ENCODE data around the gene UGT1A1.

DNA sequence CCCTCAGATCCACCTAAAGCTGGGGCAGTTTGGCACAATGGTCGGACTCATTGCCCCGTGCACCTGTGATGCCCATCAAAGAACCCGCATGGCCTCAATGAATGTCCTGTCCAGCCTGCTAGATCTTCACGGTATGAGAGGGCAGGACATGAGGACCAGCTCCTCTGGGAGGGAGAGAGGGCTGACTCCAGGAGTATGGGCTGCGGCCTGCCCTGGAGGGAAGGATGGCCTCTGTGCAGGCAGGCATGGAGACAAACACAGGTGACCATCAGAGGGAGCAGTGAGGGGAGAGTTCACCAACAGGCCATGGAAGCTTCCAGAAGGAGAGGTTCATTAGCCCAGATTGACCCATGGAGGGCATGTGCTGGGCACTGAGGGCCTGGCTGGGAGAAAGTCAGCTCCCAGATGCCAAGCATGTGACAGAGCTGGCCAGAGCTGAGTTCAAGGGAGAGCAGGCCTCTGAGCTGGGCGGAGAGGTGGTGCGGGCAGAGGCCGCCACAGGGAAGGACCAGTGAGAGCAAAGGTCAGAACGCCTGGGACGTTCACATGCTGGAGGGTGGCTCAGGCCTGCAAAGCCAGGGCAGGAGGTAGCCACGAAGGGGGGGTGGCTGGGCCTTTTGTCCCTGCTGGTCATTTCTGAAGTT lies 58.0 kb downstream of the UGT1A1 start:
- TF ChIP-seq, protein P1, sequence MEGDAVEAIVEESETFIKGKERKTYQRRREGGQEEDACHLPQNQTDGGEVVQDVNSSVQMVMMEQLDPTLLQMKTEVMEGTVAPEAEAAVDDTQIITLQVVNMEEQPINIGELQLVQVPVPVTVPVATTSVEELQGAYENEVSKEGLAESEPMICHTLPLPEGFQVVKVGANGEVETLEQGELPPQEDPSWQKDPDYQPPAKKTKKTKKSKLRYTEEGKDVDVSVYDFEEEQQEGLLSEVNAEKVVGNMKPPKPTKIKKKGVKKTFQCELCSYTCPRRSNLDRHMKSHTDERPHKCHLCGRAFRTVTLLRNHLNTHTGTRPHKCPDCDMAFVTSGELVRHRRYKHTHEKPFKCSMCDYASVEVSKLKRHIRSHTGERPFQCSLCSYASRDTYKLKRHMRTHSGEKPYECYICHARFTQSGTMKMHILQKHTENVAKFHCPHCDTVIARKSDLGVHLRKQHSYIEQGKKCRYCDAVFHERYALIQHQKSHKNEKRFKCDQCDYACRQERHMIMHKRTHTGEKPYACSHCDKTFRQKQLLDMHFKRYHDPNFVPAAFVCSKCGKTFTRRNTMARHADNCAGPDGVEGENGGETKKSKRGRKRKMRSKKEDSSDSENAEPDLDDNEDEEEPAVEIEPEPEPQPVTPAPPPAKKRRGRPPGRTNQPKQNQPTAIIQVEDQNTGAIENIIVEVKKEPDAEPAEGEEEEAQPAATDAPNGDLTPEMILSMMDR (IDR thresholded peaks at IDR 0.05; ENCODE audit: insufficient read depth, low read length) = no peak
- TF ChIP-seq GABPA (IDR thresholded peaks at IDR 0.05; ENCODE audit: low read depth) (no peak), POLR2AphosphoS5 (IDR thresholded peaks at IDR 0.05; ENCODE audit: low read depth) (no peak), SPI1 (IDR thresholded peaks at IDR 0.05; ENCODE audit: borderline replicate concordance, low read depth) (no peak)
- TF ChIP-seq, protein P2, sequence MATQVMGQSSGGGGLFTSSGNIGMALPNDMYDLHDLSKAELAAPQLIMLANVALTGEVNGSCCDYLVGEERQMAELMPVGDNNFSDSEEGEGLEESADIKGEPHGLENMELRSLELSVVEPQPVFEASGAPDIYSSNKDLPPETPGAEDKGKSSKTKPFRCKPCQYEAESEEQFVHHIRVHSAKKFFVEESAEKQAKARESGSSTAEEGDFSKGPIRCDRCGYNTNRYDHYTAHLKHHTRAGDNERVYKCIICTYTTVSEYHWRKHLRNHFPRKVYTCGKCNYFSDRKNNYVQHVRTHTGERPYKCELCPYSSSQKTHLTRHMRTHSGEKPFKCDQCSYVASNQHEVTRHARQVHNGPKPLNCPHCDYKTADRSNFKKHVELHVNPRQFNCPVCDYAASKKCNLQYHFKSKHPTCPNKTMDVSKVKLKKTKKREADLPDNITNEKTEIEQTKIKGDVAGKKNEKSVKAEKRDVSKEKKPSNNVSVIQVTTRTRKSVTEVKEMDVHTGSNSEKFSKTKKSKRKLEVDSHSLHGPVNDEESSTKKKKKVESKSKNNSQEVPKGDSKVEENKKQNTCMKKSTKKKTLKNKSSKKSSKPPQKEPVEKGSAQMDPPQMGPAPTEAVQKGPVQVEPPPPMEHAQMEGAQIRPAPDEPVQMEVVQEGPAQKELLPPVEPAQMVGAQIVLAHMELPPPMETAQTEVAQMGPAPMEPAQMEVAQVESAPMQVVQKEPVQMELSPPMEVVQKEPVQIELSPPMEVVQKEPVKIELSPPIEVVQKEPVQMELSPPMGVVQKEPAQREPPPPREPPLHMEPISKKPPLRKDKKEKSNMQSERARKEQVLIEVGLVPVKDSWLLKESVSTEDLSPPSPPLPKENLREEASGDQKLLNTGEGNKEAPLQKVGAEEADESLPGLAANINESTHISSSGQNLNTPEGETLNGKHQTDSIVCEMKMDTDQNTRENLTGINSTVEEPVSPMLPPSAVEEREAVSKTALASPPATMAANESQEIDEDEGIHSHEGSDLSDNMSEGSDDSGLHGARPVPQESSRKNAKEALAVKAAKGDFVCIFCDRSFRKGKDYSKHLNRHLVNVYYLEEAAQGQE (IDR thresholded peaks at IDR 0.05; ENCODE audit: insufficient replicate concordance, low read depth) = no peak
